Measurements from ENCODE around the gene FNDC3B. TPM values are rescaled to one million over a fixed set of nuclear protein-coding genes. Genes with fewer than 3 reads are reported as not detected.

The FNDC3B gene
- total and polyA plus RNA-seq, 2 of the 8 experiments (the other 6 are each of a cell fraction or from before 2014, with no cell fraction given) = 14.1 to 44.4 TPM

DNA sequence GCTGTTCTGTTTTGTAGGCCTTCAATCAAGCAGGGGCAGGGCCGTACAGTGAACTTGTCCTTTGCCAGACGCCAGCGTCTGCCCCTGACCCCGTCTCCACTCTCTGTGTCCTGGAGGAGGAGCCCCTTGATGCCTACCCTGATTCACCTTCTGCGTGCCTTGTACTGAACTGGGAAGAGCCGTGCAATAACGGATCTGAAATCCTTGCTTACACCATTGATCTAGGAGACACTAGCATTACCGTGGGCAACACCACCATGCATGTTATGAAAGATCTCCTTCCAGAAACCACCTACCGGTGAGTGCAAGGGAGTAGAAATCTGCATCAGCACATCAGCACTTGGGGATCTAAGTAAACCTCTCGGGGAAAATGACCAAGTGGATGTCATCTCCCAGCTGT is 313.4 kb downstream of the FNDC3B start:
- Histone ChIP-seq H3K36me3 (ENCODE audit: control insufficient read depth in 2 of 4, insufficient read depth in 4 of 4, low read length in 3 of 4) (peaks cover 3 to 24% (median 10%) of the 10 kb centered on the region in 4 experiments; a peak in 7 of 8 replicates), H3K4me1 (replicated peaks in 1 of 4; ENCODE audit: control insufficient read depth in 3 of 4, insufficient read depth in 4 of 4, low read length in 3 of 4) (no peaks in the 10 kb centered on the region), H3K4ac (replicated peaks; ENCODE audit: insufficient read length, low read depth, low read length) (no peak overlapping the region), H3K23ac (ENCODE audit: insufficient read length) (no peak overlapping the region), H2BK20ac (ENCODE audit: low read length) (no peak overlapping the region), H2AFZ (ENCODE audit: low read length) (no peak overlapping the region), H2BK15ac (ENCODE audit: low read length) (no peak overlapping the region), H4K20me1 (replicated peaks in 1 of 2; ENCODE audit: control insufficient read depth in 1 of 2, insufficient read depth in 2 of 2, low read length in 2 of 2) (no peaks in the 10 kb centered on the region), H3K14ac (ENCODE audit: insufficient read length) (no peak overlapping the region), H3K27me3 (replicated peaks in 1 of 4; ENCODE audit: control insufficient read depth in 3 of 4, extremely low read depth in 1 of 4, insufficient read depth in 3 of 4, low read length in 3 of 4) (no peaks in the 10 kb centered on the region), H3K4me2 (ENCODE audit: insufficient read depth in 1 of 2, low read depth in 2 of 2, low read length in 2 of 2) (no peak overlapping the region), H4K8ac (ENCODE audit: extremely low read depth, insufficient read depth, low read length) (no peak overlapping the region), H4K5ac (ENCODE audit: insufficient read length, low read depth, low read length) (no peak overlapping the region), H3K9ac (replicated peaks in 1 of 4; ENCODE audit: extremely low read depth in 1 of 4, low read depth in 3 of 4, low read length in 3 of 4) (no peak overlapping the region), H3K27ac (ENCODE audit: low read depth, low read length) (no peak overlapping the region), H3K23me2 (ENCODE audit: low read depth, low read length) (no peaks in the 10 kb centered on the region), H3K18ac (ENCODE audit: extremely low read depth, low read length) (no peak overlapping the region), H3K4me3 (ENCODE audit: extremely low read depth in 1 of 4, insufficient read depth in 2 of 4, low read depth in 3 of 4, low read length in 4 of 4) (no peak overlapping the region), H2AK5ac (ENCODE audit: low read depth, low read length) (no peak overlapping the region), H3K79me1 (ENCODE audit: low read depth, low read length) (no peaks in the 10 kb centered on the region), H3K9me3 (ENCODE audit: insufficient read depth in 2 of 2, low read depth in 1 of 2, low read length in 1 of 2) (no peaks in the 10 kb centered on the region), H2BK12ac (ENCODE audit: low read depth, low read length) (no peak overlapping the region), H2BK120ac (replicated peaks; ENCODE audit: low read depth, low read length) (no peak overlapping the region), H3K79me2 (ENCODE audit: control insufficient read depth in 1 of 2, insufficient read depth in 2 of 2, low read length in 2 of 2) (no peaks in the 10 kb centered on the region), H2BK5ac (ENCODE audit: low read depth, low read length) (no peak overlapping the region), H3K56ac (replicated peaks; ENCODE audit: insufficient read length, low read depth, low read length) (no peak overlapping the region), H4K91ac (replicated peaks; ENCODE audit: insufficient read length, low read length) (no peak overlapping the region)
- TF ChIP-seq, protein P1, sequence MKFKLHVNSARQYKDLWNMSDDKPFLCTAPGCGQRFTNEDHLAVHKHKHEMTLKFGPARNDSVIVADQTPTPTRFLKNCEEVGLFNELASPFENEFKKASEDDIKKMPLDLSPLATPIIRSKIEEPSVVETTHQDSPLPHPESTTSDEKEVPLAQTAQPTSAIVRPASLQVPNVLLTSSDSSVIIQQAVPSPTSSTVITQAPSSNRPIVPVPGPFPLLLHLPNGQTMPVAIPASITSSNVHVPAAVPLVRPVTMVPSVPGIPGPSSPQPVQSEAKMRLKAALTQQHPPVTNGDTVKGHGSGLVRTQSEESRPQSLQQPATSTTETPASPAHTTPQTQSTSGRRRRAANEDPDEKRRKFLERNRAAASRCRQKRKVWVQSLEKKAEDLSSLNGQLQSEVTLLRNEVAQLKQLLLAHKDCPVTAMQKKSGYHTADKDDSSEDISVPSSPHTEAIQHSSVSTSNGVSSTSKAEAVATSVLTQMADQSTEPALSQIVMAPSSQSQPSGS (IDR thresholded peaks at IDR 0.05; ENCODE audit: low read length) = no peak
- TF ChIP-seq RBBP5 (IDR thresholded peaks at IDR 0.05; ENCODE audit: borderline replicate concordance, low read depth, low read length) = no peak
- FAIRE-seq (no peak), DNase-seq (ENCODE audit: low read depth in 1 of 2, low spot score in 2 of 2) (no peak)
- WGBS, 2 experiments (ENCODE audit: extremely low coverage in 1 of 2, insufficient coverage in 1 of 2, insufficient read length in 1 of 2, insufficient replicate concordance in 2 of 2, low coverage in 1 of 2, low lambda C conversion rate in 2 of 2, missing lambda C conversion rate in 1 of 2) = 95% methylated on average over 10 of the region's 10 CpGs; no CpG with 5 or more reads in 1 of the 2 experiments
- POLR2A ChIA-PET (ENCODE audit: partially characterized antibody) = no interaction called here
- CTCF ChIA-PET (ENCODE audit: partially characterized antibody) = interaction anchor here (1.1 to 3.0 kb wide), 4 partner anchors 20 to 580 kb away, joined by 3 to 12 read pairs (median 4); no protein-coding TSS in a partner anchor
